SU-DHL-6 (cell line): ENCODE results near the gene MAP2K1.

Experiments used
- EZH2phosphoT487 ChIP-seq: fragments of 200-600 bp; sonication (generic), shearing (Covaris generic); conservative IDR thresholded peaks from 2 replicates; pipeline ENCODE4 v1.6.1; 2018; ENCODE audit warnings: mild to moderate bottlenecking, antibody characterized with exemption, low read length, moderate library complexity, mixed read lengths
- TF ChIP-seq, protein P1 (sequence below): fragments of 200-600 bp; sonication (generic); IDR thresholded peaks from one replicate; pipeline ENCODE4 v1.5.1; 2017; ENCODE audit warnings: antibody characterized with exemption, mild to moderate bottlenecking, low read length, moderate library complexity; ENCODE audit not compliant: insufficient read depth, poor library complexity, severe bottlenecking

DNA sequence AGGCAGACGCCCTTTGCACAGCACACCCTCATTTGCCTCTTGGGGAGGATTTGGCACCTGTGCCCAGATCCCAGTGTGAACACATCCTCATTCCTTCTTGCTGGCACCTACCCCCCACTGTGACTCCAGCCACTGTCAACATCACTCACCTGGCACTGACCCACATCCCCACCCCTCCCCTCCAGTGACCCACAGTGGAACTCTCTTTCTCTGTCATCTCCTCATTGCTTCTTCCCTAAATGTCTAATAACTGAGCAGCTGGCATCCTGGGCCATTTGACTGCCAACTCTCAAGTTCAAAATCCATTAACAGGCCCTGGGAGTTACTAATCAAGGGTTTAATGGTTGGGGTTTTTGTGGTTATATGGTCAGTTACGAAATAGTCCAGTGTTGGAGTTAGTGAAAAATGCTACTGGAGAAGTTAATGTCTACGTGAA is 96.4 kb downstream of the MAP2K1 start:
- TF ChIP-seq, protein P1, sequence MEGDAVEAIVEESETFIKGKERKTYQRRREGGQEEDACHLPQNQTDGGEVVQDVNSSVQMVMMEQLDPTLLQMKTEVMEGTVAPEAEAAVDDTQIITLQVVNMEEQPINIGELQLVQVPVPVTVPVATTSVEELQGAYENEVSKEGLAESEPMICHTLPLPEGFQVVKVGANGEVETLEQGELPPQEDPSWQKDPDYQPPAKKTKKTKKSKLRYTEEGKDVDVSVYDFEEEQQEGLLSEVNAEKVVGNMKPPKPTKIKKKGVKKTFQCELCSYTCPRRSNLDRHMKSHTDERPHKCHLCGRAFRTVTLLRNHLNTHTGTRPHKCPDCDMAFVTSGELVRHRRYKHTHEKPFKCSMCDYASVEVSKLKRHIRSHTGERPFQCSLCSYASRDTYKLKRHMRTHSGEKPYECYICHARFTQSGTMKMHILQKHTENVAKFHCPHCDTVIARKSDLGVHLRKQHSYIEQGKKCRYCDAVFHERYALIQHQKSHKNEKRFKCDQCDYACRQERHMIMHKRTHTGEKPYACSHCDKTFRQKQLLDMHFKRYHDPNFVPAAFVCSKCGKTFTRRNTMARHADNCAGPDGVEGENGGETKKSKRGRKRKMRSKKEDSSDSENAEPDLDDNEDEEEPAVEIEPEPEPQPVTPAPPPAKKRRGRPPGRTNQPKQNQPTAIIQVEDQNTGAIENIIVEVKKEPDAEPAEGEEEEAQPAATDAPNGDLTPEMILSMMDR: no peak
- no peak for TF ChIP-seq EZH2phosphoT487
